GM12878 (cell line): Measurements from ENCODE around the gene FABP7. TPM values are rescaled to one million over a fixed set of nuclear protein-coding genes. Genes with fewer than 3 reads are reported as not detected.

Source experiments
- ATAC-seq: fragments of 200-7000 bp; cut with Tn5 transposase; 3 replicates; pipeline ENCODE4 v1.9.1; 2020; ENCODE audit warnings: mild to moderate bottlenecking, moderate library complexity
- BruUV-seq: library from RNA; stranded (reverse); fragments of 400-500 nt; replicated peaks from 2 replicates; lab custom pipeline; 2021; lab: Mats Ljungman, UMichigan
- CTCF ChIA-PET: fragments of 300-600 bp; sonication (Branson Sonifier 250); formaldehyde crosslinking; extraction: SDS; loops from one replicate; lab custom pipeline; 2021; ENCODE audit warnings: inconsistent platforms; lab: Yijun Ruan, JAX
- POLR2A ChIA-PET: fragments of 350-600 bp; formaldehyde crosslinking; extraction: SDS; loops from one replicate; lab custom pipeline; 2021; ENCODE audit warnings: inconsistent platforms; lab: Charles Lee
- RAD21 ChIA-PET: fragments of 300-600 bp; sonication (Branson Sonifier 250); formaldehyde crosslinking; loops from one replicate; lab custom pipeline; 2023; ENCODE audit warnings: antibody characterized with exemption; ENCODE audit not compliant: unreplicated experiment; lab: Charles Lee
- SMC1A ChIA-PET: fragments of 300-600 bp; sonication (Branson Sonifier 250); formaldehyde crosslinking; loops from one replicate; lab custom pipeline; 2023; ENCODE audit not compliant: unreplicated experiment, uncharacterized antibody; lab: Charles Lee
- DNase-seq: peaks from one replicate; pipeline ENCODE4 v3.0.0-alpha.2; 2011; ENCODE audit warnings: low read depth, low spot score
- FAIRE-seq: peaks from 3 replicates; lab custom pipeline; 2011; peaks lifted over from hg19 to GRCh38; lab: Jason Lieb, UNC
- H2AFZ ChIP-seq: 2 replicates; pipeline ENCODE4 v1.6.0; 2011; ENCODE audit warnings: low read depth, low read length, control low read depth; ENCODE audit not compliant: control insufficient read depth
- H3K27ac ChIP-seq: 2 replicates; pipeline ENCODE4 v1.5.1; 2011; ENCODE audit warnings: control low read depth; ENCODE audit not compliant: control insufficient read depth, insufficient read depth
- H3K27me3 ChIP-seq, 2 experiments: replicated peaks in 1 of 2; 2 replicates each; pipeline versions ENCODE4 v1.6.0 to v1.6.1; 2011; ENCODE audit warnings: low read length in 1 of 2; ENCODE audit not compliant: control insufficient read depth in 2 of 2, insufficient read depth in 2 of 2
- H3K36me3 ChIP-seq, 2 experiments: 2 replicates each; pipeline ENCODE4 v1.5.1; 2011; ENCODE audit warnings: low read length in 1 of 2; ENCODE audit not compliant: control insufficient read depth in 2 of 2, insufficient read depth in 2 of 2
- H3K4me1 ChIP-seq: 2 replicates; pipeline ENCODE4 v1.6.1; 2011; ENCODE audit warnings: mild to moderate bottlenecking, low read length, moderate library complexity, mixed read lengths; ENCODE audit not compliant: control insufficient read depth, insufficient read depth
- H3K4me2 ChIP-seq: 2 replicates; pipeline ENCODE4 v1.6.0; 2011; ENCODE audit warnings: control low read depth; ENCODE audit not compliant: control insufficient read depth, insufficient read depth
- H3K4me3 ChIP-seq: fragments of 200-600 bp; sonication (generic); 2 replicates; pipeline ENCODE4 v1.5.1; 2016
- H3K79me2 ChIP-seq: 2 replicates; pipeline ENCODE4 v1.6.0; 2011; ENCODE audit warnings: low read length; ENCODE audit not compliant: control insufficient read depth, insufficient read depth
- H3K9ac ChIP-seq: 2 replicates; pipeline ENCODE4 v1.8.0; 2011; ENCODE audit warnings: low read length, control low read depth, mixed read lengths; ENCODE audit not compliant: control insufficient read depth, insufficient read depth
- H3K9me3 ChIP-seq: replicated peaks from 3 replicates; pipeline ENCODE4 v1.5.1; 2011; ENCODE audit warnings: mild to moderate bottlenecking, low read length; ENCODE audit not compliant: control insufficient read depth, insufficient read depth
- H4K20me1 ChIP-seq: 2 replicates; pipeline ENCODE4 v1.6.0; 2011; ENCODE audit not compliant: control insufficient read depth, insufficient read depth
- BRCA1 ChIP-seq: IDR thresholded peaks from 2 replicates; pipeline ENCODE4 v1.6.1; 2011; ENCODE audit warnings: low read depth, low read length, improper control_type of control experiment
- HCFC1 ChIP-seq: fragments of 150-350 bp; IDR thresholded peaks from 2 replicates; pipeline ENCODE4 v1.6.1; 2014; ENCODE audit warnings: low read length
- NFYB ChIP-seq: IDR thresholded peaks from 2 replicates; pipeline ENCODE4 v1.6.1; 2011; ENCODE audit warnings: low read depth, mild to moderate bottlenecking, low read length, improper control_type of control experiment, moderate library complexity; ENCODE audit not compliant: insufficient read depth
- RAD21 ChIP-seq: IDR thresholded peaks from 2 replicates; pipeline ENCODE4 v1.6.1; 2011; ENCODE audit warnings: mild to moderate bottlenecking, low read depth, low read length, moderate library complexity; ENCODE audit not compliant: insufficient read depth
- SIX5 ChIP-seq: IDR thresholded peaks from 2 replicates; pipeline ENCODE4 v1.6.1; 2011; ENCODE audit warnings: mild to moderate bottlenecking, low read depth, low read length, moderate library complexity; ENCODE audit not compliant: severe bottlenecking
- USF2 ChIP-seq: IDR thresholded peaks from 2 replicates; pipeline ENCODE4 v1.6.1; 2011; ENCODE audit warnings: low read depth, low read length, improper control_type of control experiment, borderline replicate concordance
- ZBED1 ChIP-seq: IDR thresholded peaks from 2 replicates; pipeline ENCODE4 v1.6.1; 2016; ENCODE audit warnings: borderline replicate concordance
- WGBS: methylation state at CpG from one replicate; pipeline ENCODE4 v1.1.6; 2016; ENCODE audit warnings: low lambda C conversion rate; ENCODE audit not compliant: insufficient replicate concordance, insufficient coverage; ENCODE audit errors: missing lambda C conversion rate; 5-methylcytosine and 5-hydroxymethylcytosine counted together
- in situ Hi-C: fragments of 300-500 bp; cut with MboI; formaldehyde crosslinking; loops from 9 replicates; pipeline ENCODE4 v1.14.3; 2018; ENCODE audit warnings: mixed read lengths
- intact Hi-C: fragments of 100-400 bp; cut with micrococcal nuclease; formaldehyde crosslinking; loops from one replicate; pipeline ENCODE4 v1.14.2; 2022; ENCODE audit not compliant: unreplicated experiment
- polyA plus RNA-seq, 11 experiments: library from polyadenylated mRNA; depleted of rRNA in 4 of 11; unstranded in 6 of 11; stranded (reverse) in 5 of 11; fragments of >200 nt; fragmentation: Nextera tagmentation in 4 of 11; fragmentation: Illumina TruSeq in 1 of 11; extraction: Ambion mirVana in 4 of 11; extraction: Trizol in 1 of 11; gene quantifications; 1 replicate in 1 of 11; 2 replicates in 10 of 11; pipeline versions ENCODE4 v1.2.1 to v1.2.3, GENCODE V29; 2011 to 2016; ENCODE audit warnings: inconsistent platforms in 2 of 11, missing spikeins in 2 of 11, low read depth in 1 of 11
- total RNA-seq, 4 experiments: library from RNA; depleted of rRNA in 3 of 4; stranded (reverse); fragments of >200 nt in 3 of 4; fragmentation: Illumina TruSeq in 1 of 4; extraction: Trizol in 1 of 4; gene quantifications; 2 replicates each; pipeline versions ENCODE4 v1.2.1 to v1.2.3, GENCODE V29; 2013 to 2021

The FABP7 gene
- total and polyA plus RNA-seq, 10 of the 15 experiments (the other 5 are each of a cell fraction or from before 2014, with no cell fraction given), result not detected

DNA sequence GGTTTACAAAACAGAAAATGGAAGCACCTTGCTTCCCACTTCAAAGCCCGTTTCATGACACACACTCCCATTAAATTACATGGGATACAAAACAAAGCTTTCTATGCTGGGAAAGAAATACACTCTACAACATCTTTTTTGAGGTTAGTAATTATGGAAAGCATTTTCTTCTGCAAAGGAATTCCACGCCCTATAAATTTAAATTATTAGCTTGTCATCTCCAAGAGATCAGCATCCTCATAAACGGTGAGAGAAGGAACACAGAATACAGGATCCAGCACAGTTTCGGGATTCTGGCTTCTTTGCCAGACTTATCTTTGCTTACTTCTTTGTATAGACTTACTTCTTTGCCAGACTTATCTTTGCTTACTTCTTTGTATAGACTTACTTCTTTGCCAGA lies 8.2 kb downstream of the FABP7 start:
- no peak for TF ChIP-seq HCFC1
- TF ChIP-seq SIX5, result no peak
- no peak for TF ChIP-seq BRCA1
- no peak for TF ChIP-seq NFYB
- no peak for TF ChIP-seq RAD21
- TF ChIP-seq USF2, result no peak
- TF ChIP-seq ZBED1, result no peak
- BruUV-seq, result no TSS peak
- no peak for DNase-seq
- FAIRE-seq, result no peak
- no peak for ATAC-seq
- ChIA-PET SMC1A (interaction anchor here (0.5 to 5.1 kb wide), 6 partner anchors 11 to 43 kb away, joined by 3 to 42 read pairs (median 7); no protein-coding TSS in a partner anchor), RAD21 (interaction anchor here (0.9 to 7.9 kb wide), 2 partner anchors 27 to 36 kb away, joined by 3 to 57 read pairs; no protein-coding TSS in a partner anchor), CTCF (interaction anchor here (1.0 to 6.8 kb wide), 4 partner anchors 11 to 57 kb away, joined by 4 to 42 read pairs (median 19); no protein-coding TSS in a partner anchor), POLR2A (interaction anchor here (1.1 to 4.2 kb wide), 2 partner anchors 35 to 47 kb away, joined by 4 to 14 read pairs; no protein-coding TSS in a partner anchor)
- in situ Hi-C loops (no loop called here), intact Hi-C loops (no loop called here)
- Histone ChIP-seq H3K9me3 (no peaks in the 10 kb centered on the region), H3K4me1 (no peaks in the 10 kb centered on the region), H3K27ac (no peak overlapping the region), H3K79me2 (no peaks in the 10 kb centered on the region), H3K27me3 (peaks cover 7 to 16% of the 10 kb centered on the region in 2 experiments), H3K4me3 (no peak overlapping the region), H3K4me2 (no peak overlapping the region), H4K20me1 (no peaks in the 10 kb centered on the region), H3K36me3 (no peaks in the 10 kb centered on the region), H3K9ac (no peak overlapping the region), H2AFZ (no peak overlapping the region)
- 34% methylated on average over 4 of the region's 4 CpGs for WGBS
